ENCODE data around the gene IFT57. TPM values are rescaled to one million over a fixed set of nuclear protein-coding genes. Genes with fewer than 3 reads are reported as not detected.

The IFT57 gene
- total RNA-seq, 1 experiment from 2014 or later = 32.1 TPM

DNA sequence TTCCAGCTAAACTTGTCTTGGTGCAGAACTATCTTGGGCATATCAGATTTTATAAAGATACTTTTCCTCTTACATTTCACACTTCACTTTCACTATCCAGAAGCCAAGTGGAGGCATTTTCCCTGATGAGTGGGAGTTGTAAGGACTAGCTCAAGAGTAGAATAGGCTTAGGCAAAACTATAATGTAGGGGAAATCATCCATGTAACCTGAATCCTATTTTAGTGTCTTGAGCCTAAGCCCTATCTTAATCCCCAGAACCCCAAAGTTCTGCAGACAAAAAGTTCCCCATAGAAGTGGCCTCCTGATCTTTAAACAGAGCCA, 89.2 kb downstream of the IFT57 start:
- no peak overlapping the region for H3K27ac Mint-ChIP-seq
- H3K36me3 Mint-ChIP-seq = no peaks in the 10 kb centered on the region
- CTCF ChIA-PET = interaction anchor here (2.2 kb wide), 1 partner anchor 21 kb away, joined by 6 read pairs; no protein-coding TSS in a partner anchor
- POLR2A ChIA-PET = no interaction called here
- no peaks in the 10 kb centered on the region for H3K27me3 Mint-ChIP-seq (ENCODE audit: low read depth)
- DNase-seq (ENCODE audit: low spot score) (no peak), ATAC-seq (no peak)
- H3K4me1 Mint-ChIP-seq = peaks cover 9% of the 10 kb centered on the region
- no peak overlapping the region for H3K4me3 Mint-ChIP-seq
- H3K9me3 Mint-ChIP-seq = peaks cover 11% of the 10 kb centered on the region
- TF ChIP-seq, protein P1, sequence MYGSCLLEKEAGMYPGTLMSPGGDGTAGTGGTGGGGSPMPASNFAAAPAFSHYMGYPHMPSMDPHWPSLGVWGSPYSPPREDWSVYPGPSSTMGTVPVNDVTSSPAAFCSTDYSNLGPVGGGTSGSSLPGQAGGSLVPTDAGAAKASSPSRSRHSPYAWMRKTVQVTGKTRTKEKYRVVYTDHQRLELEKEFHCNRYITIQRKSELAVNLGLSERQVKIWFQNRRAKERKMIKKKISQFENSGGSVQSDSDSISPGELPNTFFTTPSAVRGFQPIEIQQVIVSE (CRISPR knock-in tag; IDR thresholded peaks at IDR 0.05; ENCODE audit: borderline replicate concordance) = no peak
- TF ChIP-seq CBFB (CRISPR knock-in tag; IDR thresholded peaks at IDR 0.05; ENCODE audit: low read depth) = no peak
- TF ChIP-seq FOXK1 (CRISPR knock-in tag; IDR thresholded peaks at IDR 0.05) = no peak
- TF ChIP-seq, protein P2, sequence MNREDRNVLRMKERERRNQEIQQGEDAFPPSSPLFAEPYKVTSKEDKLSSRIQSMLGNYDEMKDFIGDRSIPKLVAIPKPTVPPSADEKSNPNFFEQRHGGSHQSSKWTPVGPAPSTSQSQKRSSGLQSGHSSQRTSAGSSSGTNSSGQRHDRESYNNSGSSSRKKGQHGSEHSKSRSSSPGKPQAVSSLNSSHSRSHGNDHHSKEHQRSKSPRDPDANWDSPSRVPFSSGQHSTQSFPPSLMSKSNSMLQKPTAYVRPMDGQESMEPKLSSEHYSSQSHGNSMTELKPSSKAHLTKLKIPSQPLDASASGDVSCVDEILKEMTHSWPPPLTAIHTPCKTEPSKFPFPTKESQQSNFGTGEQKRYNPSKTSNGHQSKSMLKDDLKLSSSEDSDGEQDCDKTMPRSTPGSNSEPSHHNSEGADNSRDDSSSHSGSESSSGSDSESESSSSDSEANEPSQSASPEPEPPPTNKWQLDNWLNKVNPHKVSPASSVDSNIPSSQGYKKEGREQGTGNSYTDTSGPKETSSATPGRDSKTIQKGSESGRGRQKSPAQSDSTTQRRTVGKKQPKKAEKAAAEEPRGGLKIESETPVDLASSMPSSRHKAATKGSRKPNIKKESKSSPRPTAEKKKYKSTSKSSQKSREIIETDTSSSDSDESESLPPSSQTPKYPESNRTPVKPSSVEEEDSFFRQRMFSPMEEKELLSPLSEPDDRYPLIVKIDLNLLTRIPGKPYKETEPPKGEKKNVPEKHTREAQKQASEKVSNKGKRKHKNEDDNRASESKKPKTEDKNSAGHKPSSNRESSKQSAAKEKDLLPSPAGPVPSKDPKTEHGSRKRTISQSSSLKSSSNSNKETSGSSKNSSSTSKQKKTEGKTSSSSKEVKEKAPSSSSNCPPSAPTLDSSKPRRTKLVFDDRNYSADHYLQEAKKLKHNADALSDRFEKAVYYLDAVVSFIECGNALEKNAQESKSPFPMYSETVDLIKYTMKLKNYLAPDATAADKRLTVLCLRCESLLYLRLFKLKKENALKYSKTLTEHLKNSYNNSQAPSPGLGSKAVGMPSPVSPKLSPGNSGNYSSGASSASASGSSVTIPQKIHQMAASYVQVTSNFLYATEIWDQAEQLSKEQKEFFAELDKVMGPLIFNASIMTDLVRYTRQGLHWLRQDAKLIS (CRISPR knock-in tag; IDR thresholded peaks at IDR 0.05; ENCODE audit: borderline replicate concordance) = no peak
- TF ChIP-seq, protein P3, sequence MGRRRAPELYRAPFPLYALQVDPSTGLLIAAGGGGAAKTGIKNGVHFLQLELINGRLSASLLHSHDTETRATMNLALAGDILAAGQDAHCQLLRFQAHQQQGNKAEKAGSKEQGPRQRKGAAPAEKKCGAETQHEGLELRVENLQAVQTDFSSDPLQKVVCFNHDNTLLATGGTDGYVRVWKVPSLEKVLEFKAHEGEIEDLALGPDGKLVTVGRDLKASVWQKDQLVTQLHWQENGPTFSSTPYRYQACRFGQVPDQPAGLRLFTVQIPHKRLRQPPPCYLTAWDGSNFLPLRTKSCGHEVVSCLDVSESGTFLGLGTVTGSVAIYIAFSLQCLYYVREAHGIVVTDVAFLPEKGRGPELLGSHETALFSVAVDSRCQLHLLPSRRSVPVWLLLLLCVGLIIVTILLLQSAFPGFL (CRISPR knock-in tag; IDR thresholded peaks at IDR 0.05; ENCODE audit: borderline replicate concordance) = no peak

DNA sequence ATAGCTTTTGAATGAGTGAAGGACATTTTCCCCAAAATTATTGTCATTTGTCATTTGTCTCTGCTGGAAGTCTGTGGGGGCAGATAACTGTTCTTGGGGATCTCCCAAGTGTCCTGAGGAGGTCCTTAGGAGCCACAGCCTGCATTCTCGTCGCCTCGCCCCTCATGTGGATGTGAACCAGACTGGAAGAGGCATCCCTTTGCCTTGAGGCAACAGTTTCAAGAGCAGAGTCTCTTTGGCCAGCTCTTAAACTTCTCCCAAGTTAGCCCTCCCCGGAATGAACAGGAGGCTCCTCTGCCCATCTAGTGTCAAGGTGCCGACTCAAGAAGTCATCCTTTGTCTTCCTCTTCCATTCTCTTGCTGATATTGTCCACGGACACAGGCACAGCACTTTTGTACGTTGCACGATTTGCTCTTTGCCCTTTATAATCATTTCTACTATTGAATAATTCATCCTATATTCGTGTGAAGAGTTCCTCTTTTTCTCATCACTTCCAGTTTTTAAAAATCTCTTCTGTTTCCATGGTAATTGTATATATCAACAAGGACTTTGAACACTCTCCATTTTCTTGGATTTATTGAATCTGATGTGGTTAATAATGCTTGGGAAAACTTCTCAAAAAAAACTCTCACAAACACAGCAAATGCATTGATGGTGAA, 90.6 kb downstream of the IFT57 start:
- no peak overlapping the region for H3K27ac Mint-ChIP-seq
- no peak for ATAC-seq
- no peak for DNase-seq (ENCODE audit: low spot score)
- H3K4me1 Mint-ChIP-seq = no peaks in the 10 kb centered on the region
- no peaks in the 10 kb centered on the region for H3K36me3 Mint-ChIP-seq
- peaks cover 6% of the 10 kb centered on the region for H3K9me3 Mint-ChIP-seq
- no peak overlapping the region for H3K4me3 Mint-ChIP-seq
- H3K27me3 Mint-ChIP-seq (ENCODE audit: low read depth) = no peaks in the 10 kb centered on the region
- ChIA-PET CTCF (interaction anchor here (1.3 to 2.2 kb wide), 2 partner anchors 9 to 22 kb away, joined by 3 to 6 read pairs; no protein-coding TSS in a partner anchor), POLR2A (no interaction called here)
- TF ChIP-seq CREB1 (CRISPR knock-in tag; IDR thresholded peaks at IDR 0.05) = no peak
- TF ChIP-seq, protein P4, sequence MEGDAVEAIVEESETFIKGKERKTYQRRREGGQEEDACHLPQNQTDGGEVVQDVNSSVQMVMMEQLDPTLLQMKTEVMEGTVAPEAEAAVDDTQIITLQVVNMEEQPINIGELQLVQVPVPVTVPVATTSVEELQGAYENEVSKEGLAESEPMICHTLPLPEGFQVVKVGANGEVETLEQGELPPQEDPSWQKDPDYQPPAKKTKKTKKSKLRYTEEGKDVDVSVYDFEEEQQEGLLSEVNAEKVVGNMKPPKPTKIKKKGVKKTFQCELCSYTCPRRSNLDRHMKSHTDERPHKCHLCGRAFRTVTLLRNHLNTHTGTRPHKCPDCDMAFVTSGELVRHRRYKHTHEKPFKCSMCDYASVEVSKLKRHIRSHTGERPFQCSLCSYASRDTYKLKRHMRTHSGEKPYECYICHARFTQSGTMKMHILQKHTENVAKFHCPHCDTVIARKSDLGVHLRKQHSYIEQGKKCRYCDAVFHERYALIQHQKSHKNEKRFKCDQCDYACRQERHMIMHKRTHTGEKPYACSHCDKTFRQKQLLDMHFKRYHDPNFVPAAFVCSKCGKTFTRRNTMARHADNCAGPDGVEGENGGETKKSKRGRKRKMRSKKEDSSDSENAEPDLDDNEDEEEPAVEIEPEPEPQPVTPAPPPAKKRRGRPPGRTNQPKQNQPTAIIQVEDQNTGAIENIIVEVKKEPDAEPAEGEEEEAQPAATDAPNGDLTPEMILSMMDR (IDR thresholded peaks at IDR 0.05) = no peak
- TF ChIP-seq ATF1 (CRISPR knock-in tag; IDR thresholded peaks at IDR 0.05) = no peak
- TF ChIP-seq, protein P5, sequence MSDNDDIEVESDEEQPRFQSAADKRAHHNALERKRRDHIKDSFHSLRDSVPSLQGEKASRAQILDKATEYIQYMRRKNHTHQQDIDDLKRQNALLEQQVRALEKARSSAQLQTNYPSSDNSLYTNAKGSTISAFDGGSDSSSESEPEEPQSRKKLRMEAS (CRISPR knock-in tag; IDR thresholded peaks at IDR 0.05) = no peak
- no peak for TF ChIP-seq ZNF138 (CRISPR knock-in tag; conservative IDR thresholded peaks at IDR 0.05)
- TF ChIP-seq NR1H2 (CRISPR knock-in tag; IDR thresholded peaks at IDR 0.05) = no peak
- TF ChIP-seq, protein P6, sequence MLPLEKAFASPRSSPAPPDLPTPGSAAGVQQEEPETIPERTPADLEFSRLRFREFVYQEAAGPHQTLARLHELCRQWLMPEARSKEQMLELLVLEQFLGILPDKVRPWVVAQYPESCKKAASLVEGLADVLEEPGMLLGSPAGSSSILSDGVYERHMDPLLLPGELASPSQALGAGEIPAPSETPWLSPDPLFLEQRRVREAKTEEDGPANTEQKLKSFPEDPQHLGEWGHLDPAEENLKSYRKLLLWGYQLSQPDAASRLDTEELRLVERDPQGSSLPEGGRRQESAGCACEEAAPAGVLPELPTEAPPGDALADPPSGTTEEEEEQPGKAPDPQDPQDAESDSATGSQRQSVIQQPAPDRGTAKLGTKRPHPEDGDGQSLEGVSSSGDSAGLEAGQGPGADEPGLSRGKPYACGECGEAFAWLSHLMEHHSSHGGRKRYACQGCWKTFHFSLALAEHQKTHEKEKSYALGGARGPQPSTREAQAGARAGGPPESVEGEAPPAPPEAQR (CRISPR knock-in tag; IDR thresholded peaks at IDR 0.05) = no peak
